Right atrium auricular region (tissue), 2 donors: Measurements from ENCODE around the gene MIX23. TPM values are rescaled to one million over a fixed set of nuclear protein-coding genes. Genes with fewer than 3 reads are reported as not detected.

Experiments used
- DNase-seq: peaks from one replicate; pipeline ENCODE4 v3.0.0-alpha.2; 2019; ENCODE audit warnings: low spot score
- H3K27ac ChIP-seq, 2 donors: fragments of 200-600 bp; sonication (generic); 1 replicate in 1 of 2; 2 replicates in 1 of 2; pipeline ENCODE4 v1.5.1; 2016 to 2019
- H3K27me3 ChIP-seq, 2 donors: fragments of 200-600 bp; sonication (generic); one replicate each; pipeline versions ENCODE4 v1.5.1 to v1.6.0; 2017 to 2019
- H3K36me3 ChIP-seq: fragments of 200-600 bp; sonication (generic); one replicate; pipeline ENCODE4 v1.5.1; 2016
- H3K4me1 ChIP-seq, 2 donors: fragments of 200-600 bp; sonication (generic); one replicate each; pipeline versions ENCODE4 v1.5.1 to v1.6.0; 2017 to 2019
- H3K4me3 ChIP-seq, 2 donors: fragments of 200-600 bp; sonication (generic); 1 replicate in 1 of 2; 2 replicates in 1 of 2; pipeline ENCODE4 v1.5.1; 2017 to 2019; ENCODE audit warnings: mild to moderate bottlenecking in 1 of 2, moderate library complexity in 1 of 2
- H3K9me3 ChIP-seq, 2 donors: fragments of 200-600 bp; sonication (generic); one replicate each; pipeline ENCODE4 v1.5.1; 2019
- total RNA-seq, 2 donors: library from RNA; depleted of rRNA; stranded (reverse); fragments of >200 nt; gene quantifications; one replicate each; pipeline ENCODE4 v1.1.0, GENCODE V29; 2016
- TF ChIP-seq, protein P1 (sequence below), 2 donors: fragments of 200-600 bp; sonication (generic); IDR thresholded peaks; one replicate each; pipeline ENCODE4 v1.5.1; 2019; ENCODE audit warnings: antibody characterized with exemption in 2 of 2

The MIX23 gene
- total RNA-seq, 2 donors from 2014 or later, result 15.5 to 19.5 TPM

DNA sequence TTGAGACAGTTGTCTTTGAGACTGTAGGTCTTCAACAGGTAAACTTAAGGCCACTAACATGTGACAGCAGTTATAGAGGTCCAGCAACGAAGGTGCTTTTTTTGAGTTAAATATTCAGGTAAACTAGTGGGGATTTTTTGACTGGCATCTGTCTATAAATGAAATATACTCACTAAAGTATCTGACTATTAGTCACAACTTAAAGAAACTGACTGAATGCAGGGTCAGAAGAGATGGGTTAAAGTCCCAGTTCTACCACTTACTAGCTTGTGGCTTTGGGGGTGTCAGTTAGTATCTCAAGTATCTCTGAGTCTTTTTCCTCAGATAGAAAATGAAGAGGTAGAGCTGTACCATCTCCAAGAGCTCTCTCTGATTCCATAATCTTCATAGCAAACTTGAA, 18.0 kb downstream of the MIX23 start:
- H3K27me3 ChIP-seq, result no peaks in the 10 kb centered on the region
- H3K4me3 ChIP-seq, result no peak overlapping the region
- TF ChIP-seq, protein P1, sequence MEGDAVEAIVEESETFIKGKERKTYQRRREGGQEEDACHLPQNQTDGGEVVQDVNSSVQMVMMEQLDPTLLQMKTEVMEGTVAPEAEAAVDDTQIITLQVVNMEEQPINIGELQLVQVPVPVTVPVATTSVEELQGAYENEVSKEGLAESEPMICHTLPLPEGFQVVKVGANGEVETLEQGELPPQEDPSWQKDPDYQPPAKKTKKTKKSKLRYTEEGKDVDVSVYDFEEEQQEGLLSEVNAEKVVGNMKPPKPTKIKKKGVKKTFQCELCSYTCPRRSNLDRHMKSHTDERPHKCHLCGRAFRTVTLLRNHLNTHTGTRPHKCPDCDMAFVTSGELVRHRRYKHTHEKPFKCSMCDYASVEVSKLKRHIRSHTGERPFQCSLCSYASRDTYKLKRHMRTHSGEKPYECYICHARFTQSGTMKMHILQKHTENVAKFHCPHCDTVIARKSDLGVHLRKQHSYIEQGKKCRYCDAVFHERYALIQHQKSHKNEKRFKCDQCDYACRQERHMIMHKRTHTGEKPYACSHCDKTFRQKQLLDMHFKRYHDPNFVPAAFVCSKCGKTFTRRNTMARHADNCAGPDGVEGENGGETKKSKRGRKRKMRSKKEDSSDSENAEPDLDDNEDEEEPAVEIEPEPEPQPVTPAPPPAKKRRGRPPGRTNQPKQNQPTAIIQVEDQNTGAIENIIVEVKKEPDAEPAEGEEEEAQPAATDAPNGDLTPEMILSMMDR (IDR thresholded peaks at IDR 0.05), result no peak
- H3K4me1 ChIP-seq, result no peaks in the 10 kb centered on the region
- no peak for DNase-seq
- H3K9me3 ChIP-seq, result no peaks in the 10 kb centered on the region
- no peak overlapping the region for H3K27ac ChIP-seq
- peaks cover 61% of the 10 kb centered on the region for H3K36me3 ChIP-seq

DNA sequence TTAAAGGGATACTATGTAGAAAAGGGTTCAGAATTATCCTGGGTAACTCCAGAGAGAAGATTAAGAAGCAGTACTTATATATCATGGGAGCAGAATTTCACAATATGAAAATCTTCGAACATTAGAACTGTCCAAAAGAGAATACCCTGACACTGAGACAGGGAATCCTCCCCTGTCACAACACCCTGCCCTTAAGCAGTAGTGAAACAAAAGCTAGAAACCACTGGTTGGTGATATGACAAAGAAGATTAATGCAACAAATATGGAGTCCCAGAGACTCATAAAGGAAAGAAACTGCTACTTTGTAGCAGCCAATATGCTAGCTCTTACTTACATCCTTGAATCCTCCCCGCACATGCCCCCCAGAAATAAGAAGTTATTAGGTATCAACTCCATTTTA, 18.5 kb downstream of the MIX23 start:
- no peak for DNase-seq
- Histone ChIP-seq H3K36me3 (peaks cover 60% of the 10 kb centered on the region), H3K27ac (no peak overlapping the region), H3K4me1 (no peaks in the 10 kb centered on the region), H3K9me3 (no peaks in the 10 kb centered on the region), H3K4me3 (no peak overlapping the region), H3K27me3 (no peaks in the 10 kb centered on the region)
- TF ChIP-seq, protein P1 (IDR thresholded peaks at IDR 0.05), result no peak

DNA sequence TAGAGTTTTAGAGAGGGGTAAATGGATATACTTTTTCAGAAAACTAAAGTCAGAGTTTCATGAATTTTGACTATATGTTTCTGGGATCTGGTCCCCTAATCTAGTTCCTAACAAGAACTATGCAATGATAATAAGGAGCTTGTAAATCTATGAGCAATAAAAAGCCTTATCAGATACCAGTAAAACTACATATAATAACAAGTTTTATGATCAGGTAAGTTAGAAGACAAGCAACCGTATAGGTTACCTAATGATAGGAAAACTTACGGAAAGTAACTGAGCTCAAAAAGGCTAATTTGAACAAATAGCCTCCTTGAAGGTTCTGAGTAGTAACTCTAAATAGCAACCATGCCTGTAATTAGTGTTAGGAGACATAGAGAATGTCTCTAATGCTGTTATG, 21.0 kb downstream of the MIX23 start:
- no peak overlapping the region for H3K4me3 ChIP-seq
- peaks cover 51% of the 10 kb centered on the region for H3K36me3 ChIP-seq
- H3K27me3 ChIP-seq, result no peaks in the 10 kb centered on the region
- TF ChIP-seq, protein P1 (IDR thresholded peaks at IDR 0.05), result no peak
- no peaks in the 10 kb centered on the region for H3K4me1 ChIP-seq
- no peaks in the 10 kb centered on the region for H3K9me3 ChIP-seq
- no peak overlapping the region for H3K27ac ChIP-seq
- no peak for DNase-seq

DNA sequence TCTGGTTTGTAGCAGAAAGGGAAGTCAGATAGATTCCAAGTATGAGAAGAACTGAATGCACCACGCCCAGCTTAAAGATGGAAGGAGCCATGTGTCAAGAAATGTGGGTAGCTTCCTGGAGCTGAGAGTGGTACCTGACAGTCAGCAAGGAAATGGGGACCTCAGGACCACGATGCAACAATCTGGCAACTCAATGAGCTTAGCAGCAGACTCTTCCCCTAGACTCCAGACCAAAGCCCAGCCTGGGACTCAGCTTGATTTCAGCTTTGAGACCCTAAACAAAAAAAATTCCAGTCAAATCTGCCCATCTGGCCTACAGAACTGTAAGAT, 24.4 kb downstream of the MIX23 start:
- DNase-seq, result no peak
- TF ChIP-seq, protein P1 (IDR thresholded peaks at IDR 0.05), result no peak
- Histone ChIP-seq H3K4me3 (no peak overlapping the region), H3K4me1 (no peaks in the 10 kb centered on the region), H3K27me3 (no peaks in the 10 kb centered on the region), H3K9me3 (no peaks in the 10 kb centered on the region), H3K36me3 (peaks cover 28% of the 10 kb centered on the region), H3K27ac (no peak overlapping the region)

DNA sequence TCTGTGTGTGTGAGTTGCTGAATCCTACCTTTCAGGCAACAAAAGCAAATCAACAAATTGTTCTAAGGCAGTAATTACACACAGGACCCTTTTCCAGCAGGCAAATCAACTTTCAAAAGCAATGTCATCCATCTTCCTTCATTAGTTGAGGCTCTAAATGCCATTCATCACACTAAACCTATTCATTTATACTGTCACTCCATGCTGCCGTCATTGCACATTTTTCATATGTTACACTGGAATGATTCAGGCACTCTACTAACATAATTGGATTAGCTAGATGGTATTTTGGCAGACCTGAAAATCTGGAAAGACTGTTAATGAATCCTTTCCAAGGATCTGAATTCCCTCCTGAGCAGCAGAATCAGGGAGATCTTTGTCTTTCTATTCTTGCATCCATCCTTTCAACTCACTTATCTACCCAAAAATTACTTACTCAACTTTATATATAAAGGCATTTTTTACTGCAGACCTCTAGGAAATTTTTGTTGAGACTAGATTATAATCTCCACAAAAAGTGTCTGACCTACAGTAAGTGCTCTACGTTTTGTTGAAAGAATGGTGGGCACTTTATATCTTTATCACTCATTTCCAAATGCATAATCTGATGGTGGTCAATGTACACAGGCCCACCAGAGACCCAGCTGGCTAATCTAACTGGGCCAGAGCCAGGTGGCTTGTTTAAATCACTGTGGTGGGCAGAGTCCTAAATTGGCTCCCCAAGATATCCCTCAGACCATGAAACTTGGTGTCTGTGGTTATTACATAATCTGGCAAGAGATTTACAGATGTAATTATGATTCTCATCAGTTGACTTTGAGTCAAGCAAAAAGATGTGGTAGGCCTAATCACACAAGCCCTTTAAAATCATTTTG, 25.0 kb downstream of the MIX23 start:
- Histone ChIP-seq H3K4me3 (no peak overlapping the region), H3K27ac (no peak overlapping the region), H3K27me3 (no peaks in the 10 kb centered on the region), H3K4me1 (no peaks in the 10 kb centered on the region), H3K9me3 (no peaks in the 10 kb centered on the region), H3K36me3 (peaks cover 22% of the 10 kb centered on the region)
- TF ChIP-seq, protein P1 (IDR thresholded peaks at IDR 0.05), result no peak
- no peak for DNase-seq

DNA sequence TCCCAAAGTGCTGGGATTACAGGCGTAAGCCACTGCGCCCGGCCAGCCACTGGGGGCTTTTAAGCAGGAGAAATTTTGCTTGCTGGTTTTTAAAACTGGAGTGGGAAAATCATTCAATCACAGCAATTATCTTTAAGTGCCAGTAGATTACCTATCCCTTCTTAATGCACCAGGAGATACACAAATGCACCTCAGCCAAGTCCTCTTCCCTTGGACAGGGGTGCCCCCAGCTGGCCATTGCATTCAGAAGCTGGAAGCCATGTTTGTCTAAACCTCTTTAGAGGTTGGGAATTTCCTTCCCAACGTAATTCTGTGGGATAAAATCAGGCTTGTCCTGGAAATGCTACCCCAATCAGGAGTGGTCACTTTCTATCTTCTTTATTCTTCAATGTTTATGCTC, 26.6 kb downstream of the MIX23 start:
- peaks cover 11% of the 10 kb centered on the region for H3K36me3 ChIP-seq
- H3K4me1 ChIP-seq, result no peaks in the 10 kb centered on the region
- DNase-seq, result no peak
- H3K9me3 ChIP-seq, result no peaks in the 10 kb centered on the region
- H3K4me3 ChIP-seq, result no peak overlapping the region
- H3K27ac ChIP-seq, result no peak overlapping the region
- H3K27me3 ChIP-seq, result no peaks in the 10 kb centered on the region
- TF ChIP-seq, protein P1 (IDR thresholded peaks at IDR 0.05), result no peak
